Kidney epithelial cell (primary cell): ENCODE results near the gene FLCN. TPM values are rescaled to one million over a fixed set of nuclear protein-coding genes. Genes with fewer than 3 reads are reported as not detected.
A peak's percentile ranks its signal among the peaks of the same experiment; 100 is the strongest.
"Not testable (repeated sequence)": the region's sequence is repeated elsewhere in the genome, so short reads cannot be mapped to it uniquely, and the experiment has no call there.

Source experiments
- DNase-seq: peaks from one replicate; pipeline ENCODE4 v3.0.0-alpha.2; 2010; ENCODE audit warnings: low read depth
- H3K27me3 ChIP-seq: 2 replicates; pipeline ENCODE4 v1.6.0; 2011; ENCODE audit warnings: low read length; ENCODE audit not compliant: control insufficient read depth, insufficient read depth
- H3K36me3 ChIP-seq: 2 replicates; pipeline ENCODE4 v1.5.1; 2011; ENCODE audit warnings: low read length; ENCODE audit not compliant: control insufficient read depth, insufficient read depth
- H3K4me3 ChIP-seq: 2 replicates; pipeline ENCODE4 v1.5.1; 2011; ENCODE audit warnings: low read depth, mild to moderate bottlenecking, control low read depth, low read length
- CTCF ChIP-seq: IDR thresholded peaks from 2 replicates; pipeline ENCODE4 v1.5.1; 2011; ENCODE audit warnings: mild to moderate bottlenecking, moderate library complexity, low read length, control low read depth, inconsistent platforms; ENCODE audit not compliant: insufficient read depth, poor library complexity, severe bottlenecking
- total RNA-seq: library from RNA; depleted of rRNA; stranded (reverse); fragments of >200 nt; gene quantifications from 2 replicates; pipeline ENCODE4 v1.2.3, GENCODE V29; 2015

The FLCN gene, protein sequence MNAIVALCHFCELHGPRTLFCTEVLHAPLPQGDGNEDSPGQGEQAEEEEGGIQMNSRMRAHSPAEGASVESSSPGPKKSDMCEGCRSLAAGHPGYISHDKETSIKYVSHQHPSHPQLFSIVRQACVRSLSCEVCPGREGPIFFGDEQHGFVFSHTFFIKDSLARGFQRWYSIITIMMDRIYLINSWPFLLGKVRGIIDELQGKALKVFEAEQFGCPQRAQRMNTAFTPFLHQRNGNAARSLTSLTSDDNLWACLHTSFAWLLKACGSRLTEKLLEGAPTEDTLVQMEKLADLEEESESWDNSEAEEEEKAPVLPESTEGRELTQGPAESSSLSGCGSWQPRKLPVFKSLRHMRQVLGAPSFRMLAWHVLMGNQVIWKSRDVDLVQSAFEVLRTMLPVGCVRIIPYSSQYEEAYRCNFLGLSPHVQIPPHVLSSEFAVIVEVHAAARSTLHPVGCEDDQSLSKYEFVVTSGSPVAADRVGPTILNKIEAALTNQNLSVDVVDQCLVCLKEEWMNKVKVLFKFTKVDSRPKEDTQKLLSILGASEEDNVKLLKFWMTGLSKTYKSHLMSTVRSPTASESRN
- 57.6 and 61.0 TPM in 2 replicates for total RNA-seq

DNA sequence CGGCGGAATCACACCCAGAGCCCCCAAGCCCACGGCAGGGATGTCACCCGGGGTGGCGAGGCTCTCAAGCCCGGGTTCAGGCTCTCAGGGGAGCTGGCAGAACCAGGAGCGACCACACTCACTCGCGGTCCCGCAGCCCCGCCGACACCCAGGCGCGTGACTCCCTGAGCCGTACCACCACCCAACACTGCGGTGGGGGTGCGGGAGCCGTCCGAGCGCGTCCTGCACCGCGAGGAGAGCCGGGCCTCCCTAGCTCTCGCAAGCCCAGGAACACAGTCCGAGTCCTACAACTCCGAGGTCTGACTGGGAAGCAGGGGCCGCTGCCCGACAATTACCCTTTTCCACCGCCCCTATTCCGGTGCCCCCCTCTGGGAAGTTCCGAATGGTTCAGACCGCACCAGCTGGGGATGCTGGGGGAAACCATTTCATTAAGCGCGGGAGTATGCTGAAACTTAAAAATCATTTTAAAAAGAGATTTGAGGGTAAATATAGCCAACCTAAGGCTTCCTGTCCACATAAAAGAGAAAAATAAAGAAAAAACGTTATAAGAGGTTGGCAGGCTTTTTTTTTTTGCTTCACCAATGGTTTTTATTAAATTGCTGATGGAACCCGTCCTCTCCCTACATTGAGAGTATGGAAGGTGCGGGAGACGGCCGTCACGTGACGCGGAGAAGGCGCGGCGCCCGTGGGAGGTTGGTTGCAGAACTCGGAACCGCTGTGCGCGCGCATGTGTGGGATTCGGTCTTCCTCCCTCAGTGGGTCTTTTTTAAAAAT, at the start of gene FLCN:
Gene FLCN (minus strand): TSS at position 143 of the 774 bp plus-strand sequence. CDS start 9,031 bp downstream, outside the sequence.
- TF ChIP-seq CTCF: no peak
- H3K36me3 ChIP-seq: no peaks in the 10 kb centered on the region
- H3K27me3 ChIP-seq: no peaks in the 10 kb centered on the region
- no peak for DNase-seq
- peak within 1 kb of the TSS; percentile 91 for H3K4me3 ChIP-seq

DNA sequence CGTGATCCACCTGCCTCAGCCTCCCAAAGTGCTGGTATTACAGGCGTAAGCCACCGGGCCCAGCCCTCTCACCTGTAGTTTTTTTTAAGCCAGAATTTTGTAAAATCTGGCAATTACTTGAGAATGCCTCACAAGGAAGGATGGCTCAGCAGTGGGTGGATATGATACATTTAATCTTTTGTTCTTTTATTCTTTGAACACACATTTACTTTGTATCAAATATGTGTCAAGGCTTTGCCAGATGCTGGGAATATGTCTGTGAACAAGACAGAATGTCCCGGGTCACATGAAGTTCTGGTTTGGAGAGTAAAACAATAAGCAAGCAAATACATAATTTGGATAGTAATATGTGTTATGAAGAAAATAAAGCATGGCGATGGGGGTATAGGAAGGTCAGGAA, 49.0 kb upstream of the FLCN start:
- Histone ChIP-seq H3K27me3 (no peaks in the 10 kb centered on the region), H3K36me3 (no peaks in the 10 kb centered on the region), H3K4me3 (no peak overlapping the region)
- DNase-seq: no peak
- no peak for TF ChIP-seq CTCF

GRCh38 chr17:17280613-17281549, 43.9 kb upstream of the FLCN start, which contains the start of gene COPS3:
Gene COPS3 (minus strand): TSS chr17:17281246. CDS start chr17:17281186, 60 bp downstream.
- no peaks in the 10 kb centered on the region for H3K27me3 ChIP-seq
- no peak for TF ChIP-seq CTCF
- H3K36me3 ChIP-seq: no peaks in the 10 kb centered on the region
- peak; percentile 93 for DNase-seq
- H3K4me3 ChIP-seq: peak within 1 kb of the TSS; percentile 76

DNA sequence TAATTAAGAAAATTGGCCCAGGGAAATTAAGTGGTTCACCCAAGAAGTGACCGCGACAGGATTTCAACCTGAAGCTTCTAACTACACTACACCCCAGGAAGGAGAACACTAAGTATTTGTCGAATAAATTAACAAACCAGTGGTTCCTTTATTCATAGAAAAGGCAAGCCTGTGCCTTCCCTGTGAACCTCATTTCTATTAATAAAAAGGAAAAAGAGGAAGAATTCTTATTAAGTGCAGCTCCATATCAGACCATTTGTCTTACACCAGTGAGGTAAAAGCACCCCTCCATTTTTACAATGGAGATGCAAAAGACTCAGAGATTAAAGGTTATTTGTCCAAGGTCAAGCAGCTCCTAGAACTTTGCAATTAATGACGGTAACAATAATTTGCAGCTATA, 42.3 kb upstream of the FLCN start:
- H3K36me3 ChIP-seq: no peaks in the 10 kb centered on the region
- H3K27me3 ChIP-seq: no peaks in the 10 kb centered on the region
- no peak for DNase-seq
- no peak overlapping the region for H3K4me3 ChIP-seq
- no peak for TF ChIP-seq CTCF

GRCh38 chr17:17277431-17277830, 40.5 kb upstream of the FLCN start:
- not testable (repeated sequence) for H3K36me3 ChIP-seq, H3K27me3 ChIP-seq, DNase-seq, H3K4me3 ChIP-seq
